M059J (cell line): ENCODE data around the gene STIM2. TPM values are rescaled to one million over a fixed set of nuclear protein-coding genes. Genes with fewer than 3 reads are reported as not detected.
A peak's percentile ranks its signal among the peaks of the same experiment; 100 is the strongest.

Source experiments
- DNase-seq: peaks from one replicate; pipeline ENCODE4 v3.0.0-alpha.2; 2012; ENCODE audit warnings: low read depth
- total RNA-seq: library from RNA; depleted of rRNA; stranded (reverse); fragments of >200 nt; shearing (Covaris generic); gene quantifications from 2 replicates; pipeline ENCODE4 v1.2.3, GENCODE V29; 2014

STIM2 gene
- total RNA-seq, 1 experiment from 2014 or later: 29.3 TPM

DNA sequence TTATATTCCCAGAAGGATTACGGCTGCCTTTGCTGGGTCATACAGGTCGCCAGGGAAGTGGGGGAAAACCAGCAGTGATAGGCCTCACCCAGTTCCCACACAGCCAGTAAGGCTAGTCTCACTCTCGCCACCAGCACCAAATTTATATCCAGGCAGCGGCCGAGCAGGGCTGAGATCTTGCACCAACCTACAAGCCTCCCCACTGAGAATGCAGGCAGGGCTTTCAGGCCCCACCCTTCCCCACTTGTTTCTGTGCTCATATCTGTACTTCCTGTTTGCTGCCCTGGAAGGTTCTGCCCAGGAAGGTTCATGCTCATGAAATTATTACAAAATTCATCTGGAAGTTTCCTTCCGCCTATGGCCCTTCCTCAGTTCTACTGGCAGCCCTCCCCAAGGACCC lies 179.7 kb downstream of the STIM2 start:
- DNase-seq: no peak

DNA sequence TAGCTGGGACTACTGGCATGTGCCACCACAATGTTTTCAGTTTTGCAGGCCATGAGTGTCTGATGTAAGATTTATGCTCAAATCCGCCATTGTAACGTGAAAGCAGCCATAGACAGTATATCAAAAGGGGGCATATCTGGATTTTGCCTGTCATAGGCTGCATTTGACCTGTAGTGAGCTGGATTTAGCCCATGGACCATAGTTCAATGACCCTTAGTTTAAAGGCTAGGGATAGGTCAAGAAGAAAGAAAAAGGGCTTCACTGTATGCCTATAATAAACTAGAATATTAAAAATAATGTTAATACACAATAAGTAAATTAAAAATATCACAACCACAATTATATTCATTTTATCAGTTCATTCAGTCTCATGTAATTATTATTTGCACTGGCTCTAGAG lies 181.8 kb downstream of the STIM2 start:
- DNase-seq: no peak

DNA sequence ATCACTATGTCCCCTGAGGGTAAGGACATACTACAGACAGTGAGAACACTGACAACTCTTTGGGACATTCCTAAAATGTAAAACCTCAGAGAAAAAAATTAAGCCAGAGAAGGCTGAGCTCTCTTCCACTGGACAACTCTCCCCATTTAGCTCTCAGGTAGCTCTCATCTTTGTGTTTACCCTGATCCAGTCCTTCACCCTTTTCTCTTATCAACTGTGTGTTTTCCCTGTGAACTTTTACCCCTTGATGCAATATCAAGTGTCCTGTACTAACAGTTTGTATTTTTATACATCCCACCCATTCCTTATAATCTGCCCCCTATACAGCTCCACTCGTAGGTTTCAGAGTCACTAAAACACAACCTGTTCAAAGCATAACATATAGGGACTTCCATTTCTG lies 182.6 kb downstream of the STIM2 start:
- no peak for DNase-seq

DNA sequence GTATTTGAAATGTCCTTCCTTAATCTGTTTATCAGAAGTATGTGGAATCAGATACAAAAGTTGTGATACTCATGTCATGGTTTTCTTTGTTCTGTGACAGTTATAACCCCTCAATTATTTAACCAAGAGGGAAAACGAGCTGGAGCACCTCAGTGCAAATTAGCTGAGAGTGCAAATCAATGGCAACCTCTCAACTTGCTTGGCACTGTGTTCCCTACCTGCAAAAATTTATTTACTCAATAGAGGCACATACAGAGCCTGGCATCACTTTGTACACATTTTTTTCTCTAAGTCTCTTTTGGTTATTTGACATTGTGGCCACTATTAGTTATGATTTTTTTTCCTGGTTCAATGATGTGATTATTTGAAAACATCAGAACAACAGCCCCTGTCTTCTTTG lies 186.2 kb downstream of the STIM2 start:
- DNase-seq: no peak

DNA sequence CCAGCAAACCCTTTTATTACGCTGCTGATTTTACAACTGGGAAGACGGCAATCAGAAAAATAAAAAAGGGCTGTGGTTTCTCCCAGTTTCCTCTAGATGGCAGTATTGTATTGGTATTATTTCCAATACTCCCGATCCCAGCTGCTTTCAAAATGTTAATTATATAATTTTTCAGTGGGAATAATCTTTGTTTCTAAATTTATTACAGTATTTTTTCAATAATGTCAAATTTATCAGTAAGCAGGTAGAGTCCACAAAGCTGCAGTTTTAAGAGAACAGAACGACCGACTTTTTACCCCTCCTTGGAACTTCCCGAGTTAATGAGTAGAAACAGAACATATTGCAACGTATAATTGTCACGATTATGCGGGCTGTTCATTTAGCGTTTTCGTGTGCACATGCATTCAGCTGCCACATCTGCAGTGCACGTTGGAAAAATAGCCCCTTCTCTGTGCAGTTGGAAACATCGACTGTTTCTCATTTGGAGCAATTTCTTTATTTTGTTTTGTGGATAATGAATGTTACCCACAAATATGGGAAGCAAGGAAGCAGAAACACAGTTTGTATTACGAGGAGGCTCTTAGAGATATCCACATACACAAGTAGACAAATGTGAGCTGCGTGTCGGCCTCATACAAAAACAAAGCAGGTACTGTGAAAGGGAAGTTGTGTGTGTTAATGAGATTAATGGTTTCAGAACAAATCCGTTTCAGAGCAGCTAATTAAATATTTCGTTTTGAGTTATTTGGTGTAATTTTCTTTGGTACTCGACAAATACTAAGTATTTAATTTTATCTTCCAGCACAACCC lies 188.0 kb downstream of the STIM2 start:
- peak; percentile 23 for DNase-seq

DNA sequence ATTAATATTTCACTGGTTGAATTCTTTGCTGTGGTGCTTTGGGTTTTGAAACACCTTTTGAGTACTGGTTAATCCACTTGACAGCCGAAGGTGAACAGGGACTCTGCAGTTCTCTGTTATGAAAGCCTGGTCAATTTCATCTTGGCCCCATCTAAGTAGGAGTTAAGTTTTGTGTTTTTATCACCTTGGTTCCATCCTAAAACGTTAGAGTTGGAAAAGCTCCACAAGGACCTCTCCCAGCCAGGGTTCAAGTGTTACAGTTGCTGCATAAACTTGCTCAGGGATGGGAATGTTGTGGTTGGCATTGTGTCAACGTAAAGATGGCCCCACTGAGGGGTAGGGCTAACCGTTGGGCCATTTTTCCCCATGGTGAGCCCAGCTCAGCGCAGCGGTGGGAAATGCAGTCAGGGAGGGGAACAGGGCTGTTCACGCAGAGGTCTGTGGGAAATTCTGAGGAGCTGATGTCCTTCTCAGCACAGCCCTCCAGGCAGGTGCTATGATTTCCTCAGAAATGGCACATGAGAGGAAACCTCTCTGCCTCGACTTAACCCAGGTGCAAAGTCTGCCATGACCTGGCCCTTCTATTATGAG lies 188.7 kb downstream of the STIM2 start:
- no peak for DNase-seq

DNA sequence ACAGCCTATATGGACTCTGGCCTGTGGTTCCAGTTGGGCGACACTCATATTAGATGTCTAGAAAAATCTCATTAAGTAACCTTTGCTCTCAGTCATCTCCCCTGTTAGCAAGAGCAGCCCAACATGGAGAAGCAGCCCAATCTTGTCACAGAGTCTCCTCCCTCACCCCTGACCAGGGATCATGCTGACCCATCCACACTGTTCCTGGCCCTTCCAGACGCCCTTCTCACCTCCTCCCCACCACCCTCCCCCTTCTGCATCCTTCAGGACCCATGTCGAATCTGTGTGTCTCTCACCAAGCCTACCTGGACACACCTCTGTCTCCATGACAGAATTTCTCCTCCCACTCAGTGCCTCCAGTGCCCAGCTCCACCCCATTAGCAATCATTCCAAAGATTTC lies 190.1 kb downstream of the STIM2 start:
- DNase-seq: no peak

DNA sequence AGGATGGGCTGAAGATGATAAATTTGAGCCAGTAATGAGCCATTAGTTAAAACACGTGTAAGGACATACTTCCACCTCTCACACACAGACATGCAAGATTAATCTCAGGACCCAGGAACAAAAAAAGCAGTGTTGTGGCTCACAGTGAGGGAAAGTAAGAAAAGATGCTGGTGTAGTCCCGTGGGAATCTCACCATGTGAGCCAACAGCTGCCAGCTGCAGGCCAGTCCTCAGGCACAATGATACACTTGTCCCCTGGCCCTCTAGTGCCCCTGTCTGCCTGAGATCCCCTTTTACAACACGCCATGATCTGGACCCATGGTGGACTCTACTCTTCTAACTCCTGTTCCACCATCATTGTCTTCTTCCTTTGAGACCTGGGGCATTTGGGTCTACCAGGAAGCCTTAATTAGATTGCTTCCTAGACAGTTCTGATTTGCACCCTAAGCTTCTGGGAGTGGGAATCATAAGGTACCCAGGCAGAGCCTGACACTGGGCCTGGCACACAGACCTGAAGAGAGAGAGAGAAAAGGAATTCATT lies 194.7 kb downstream of the STIM2 start:
- no peak for DNase-seq

DNA sequence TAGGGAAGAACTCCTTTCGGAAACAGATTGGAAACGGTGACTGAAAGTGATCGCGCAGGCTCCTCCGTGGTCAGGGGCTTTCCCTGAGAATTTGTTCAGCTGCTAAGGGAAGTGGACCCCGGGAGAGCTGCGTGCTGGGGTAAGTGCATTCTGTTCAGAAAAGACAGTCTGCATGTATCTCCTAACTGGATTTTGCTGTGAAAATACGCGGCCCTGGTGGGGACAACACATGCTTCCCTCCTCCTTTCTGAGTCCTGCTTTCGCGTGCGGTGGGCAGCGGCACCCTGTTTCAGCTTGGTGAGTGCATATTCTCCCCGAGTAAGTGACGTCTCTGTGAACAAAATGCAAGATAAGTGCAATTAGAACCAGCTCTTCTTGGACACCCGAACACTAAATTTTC lies 195.6 kb downstream of the STIM2 start:
- DNase-seq: no peak

DNA sequence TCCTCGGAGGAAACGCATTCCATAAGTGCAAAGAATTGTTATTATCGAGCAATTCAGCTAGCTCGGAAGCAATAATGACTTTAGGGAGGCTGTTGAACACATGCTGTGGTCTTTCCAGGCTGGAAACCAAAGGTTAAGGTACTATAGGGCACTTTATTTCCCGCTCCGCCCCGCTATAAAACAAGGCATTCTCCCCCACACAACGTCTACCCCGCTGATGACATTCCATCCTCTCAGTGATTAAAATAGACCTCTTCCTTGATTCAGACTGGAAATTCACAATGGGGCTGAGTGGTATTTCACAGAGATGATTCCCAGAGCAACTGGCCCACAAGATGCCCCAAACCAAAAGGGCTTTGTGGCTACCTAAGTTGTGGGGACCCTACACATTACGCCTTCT lies 196.4 kb downstream of the STIM2 start:
- no peak for DNase-seq

DNA sequence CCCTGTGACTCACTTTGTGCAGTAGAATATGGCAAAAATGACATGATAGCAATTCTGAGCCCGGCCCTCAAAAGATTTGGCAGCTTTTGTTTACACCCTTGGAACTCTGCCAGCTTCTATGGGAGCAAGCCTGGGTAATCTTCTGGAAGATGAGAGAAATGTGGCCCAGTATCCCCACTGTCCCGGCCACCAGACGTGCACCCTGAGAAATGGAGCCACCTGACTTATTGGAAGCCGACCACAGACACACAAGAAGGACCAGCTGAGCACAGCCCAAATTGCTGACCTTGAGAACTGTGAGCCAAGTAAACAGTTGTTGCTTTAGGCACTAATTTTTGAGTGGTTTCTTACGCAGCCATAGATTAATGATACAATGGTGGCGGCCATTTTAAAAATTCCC lies 197.0 kb downstream of the STIM2 start:
- peak; percentile 5 for DNase-seq

DNA sequence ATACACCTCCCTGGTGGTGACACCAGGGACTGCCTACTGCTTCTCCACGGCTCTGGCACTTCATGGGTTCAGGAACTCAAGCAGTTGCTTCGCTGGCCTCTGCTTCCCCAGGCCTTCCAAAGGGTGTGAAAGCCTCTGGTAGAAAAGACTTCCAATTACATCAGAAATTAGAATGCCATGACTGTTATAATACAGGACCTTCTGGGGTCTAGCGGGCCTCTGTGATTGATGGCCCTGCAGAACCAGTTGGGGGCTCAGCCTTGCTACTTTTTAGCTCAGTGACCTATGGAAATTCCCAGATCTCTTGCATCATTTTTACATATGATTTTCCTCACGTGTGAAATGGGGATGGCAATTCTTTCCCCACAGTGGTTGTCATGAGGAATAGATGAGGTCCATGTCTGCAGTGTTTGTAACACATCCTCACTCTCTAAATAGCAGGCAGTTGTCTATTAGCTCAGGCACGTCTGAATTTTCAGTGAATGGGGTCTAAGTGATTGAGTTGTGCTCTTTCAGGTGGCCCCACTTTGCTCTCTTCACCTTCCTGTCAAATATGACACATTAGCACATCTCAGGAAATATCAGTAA lies 198.3 kb downstream of the STIM2 start:
- DNase-seq: no peak

DNA sequence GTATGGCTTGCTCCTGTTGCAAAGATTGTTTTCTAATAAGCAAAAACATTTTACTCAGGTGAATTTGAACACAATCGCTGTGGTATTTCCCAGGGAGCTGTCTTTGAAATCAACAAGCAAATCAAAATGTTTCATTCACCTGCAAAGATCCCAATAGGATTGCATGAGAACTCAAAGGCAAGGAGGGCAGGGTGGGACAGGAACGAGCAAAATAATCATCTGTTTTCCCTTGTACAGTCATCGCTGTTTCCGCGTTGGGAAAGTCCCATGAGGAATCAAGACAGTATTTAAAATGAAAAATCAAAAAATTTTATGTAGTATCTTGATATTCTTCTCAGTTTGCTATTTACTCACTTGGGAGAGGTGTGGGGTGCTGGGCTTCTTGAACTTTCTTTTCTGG lies 198.8 kb downstream of the STIM2 start:
- no peak for DNase-seq

DNA sequence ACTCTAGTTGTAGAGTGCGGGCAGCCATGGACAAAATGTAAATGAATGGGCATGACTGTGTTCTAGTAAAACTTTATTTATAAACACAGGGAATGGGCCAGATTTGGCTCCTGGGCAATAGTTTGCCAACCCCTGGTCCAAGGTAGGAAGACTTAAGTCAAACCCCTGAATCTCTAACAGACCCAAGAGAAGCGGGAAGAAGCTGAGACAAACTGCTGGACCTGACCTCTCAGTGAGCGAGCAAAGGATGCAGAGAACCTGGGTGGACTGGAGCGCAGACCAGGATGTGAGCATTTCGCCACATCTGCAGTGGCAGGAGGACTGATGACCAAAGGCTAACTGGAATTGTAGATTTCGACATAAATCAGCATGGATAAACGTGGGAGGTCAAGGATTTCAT lies 201.6 kb downstream of the STIM2 start:
- DNase-seq: no peak

DNA sequence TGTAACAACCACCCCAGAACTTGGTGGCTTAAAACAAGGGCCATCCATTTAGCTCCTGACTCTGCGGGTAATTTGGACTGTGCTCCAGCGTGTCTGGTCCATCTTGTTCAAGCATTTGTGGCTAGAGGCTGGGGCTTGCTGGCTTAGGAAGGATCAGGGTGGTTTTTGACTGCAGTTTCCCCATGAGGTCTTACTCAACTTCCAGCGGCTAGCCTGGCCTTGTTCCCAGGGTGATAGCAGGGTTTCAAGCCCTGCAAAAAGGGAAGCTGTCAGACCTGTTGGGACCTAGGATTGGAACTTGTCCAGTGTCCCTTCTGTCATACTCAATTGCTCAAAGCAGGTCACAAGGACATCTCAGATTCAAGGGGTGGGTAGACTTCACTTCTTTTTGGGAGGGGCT lies 205.9 kb downstream of the STIM2 start:
- DNase-seq: no peak

DNA sequence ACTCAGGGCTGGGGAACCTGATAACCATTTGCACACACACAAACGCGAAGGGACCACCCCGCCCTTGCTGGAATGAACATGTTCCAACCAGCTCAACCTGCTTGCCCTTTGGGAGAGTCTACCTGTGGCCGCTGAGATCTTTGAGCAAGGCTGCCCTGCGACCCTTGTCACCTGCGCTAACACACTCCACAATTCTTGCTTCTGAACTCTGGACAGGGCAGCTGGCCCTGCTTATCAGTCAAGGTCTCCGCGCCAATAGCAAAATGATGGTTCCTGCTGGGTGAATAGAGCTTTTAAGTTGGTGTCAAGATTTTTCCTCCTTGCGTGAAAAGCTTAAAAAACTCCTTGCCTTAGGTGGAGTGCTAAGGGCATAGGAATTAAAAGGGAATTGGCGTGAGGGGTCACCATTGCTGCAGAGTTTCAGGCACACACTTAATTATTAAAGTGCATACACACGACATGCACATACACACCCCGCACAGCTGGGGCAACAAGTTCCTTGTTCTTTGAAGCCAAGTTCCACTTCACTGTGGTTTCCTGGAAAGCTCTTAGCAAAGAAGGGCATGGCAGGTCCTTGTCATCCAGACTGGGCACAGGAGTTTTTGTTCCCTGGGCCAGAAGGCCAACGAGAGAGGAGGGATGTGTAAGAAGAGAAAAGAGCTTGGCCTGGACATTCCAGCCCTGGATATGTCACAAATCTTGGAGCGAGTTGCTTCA lies 207.7 kb downstream of the STIM2 start:
- no peak for DNase-seq
